ENCODE measurements around the gene GINS1.

DNA sequence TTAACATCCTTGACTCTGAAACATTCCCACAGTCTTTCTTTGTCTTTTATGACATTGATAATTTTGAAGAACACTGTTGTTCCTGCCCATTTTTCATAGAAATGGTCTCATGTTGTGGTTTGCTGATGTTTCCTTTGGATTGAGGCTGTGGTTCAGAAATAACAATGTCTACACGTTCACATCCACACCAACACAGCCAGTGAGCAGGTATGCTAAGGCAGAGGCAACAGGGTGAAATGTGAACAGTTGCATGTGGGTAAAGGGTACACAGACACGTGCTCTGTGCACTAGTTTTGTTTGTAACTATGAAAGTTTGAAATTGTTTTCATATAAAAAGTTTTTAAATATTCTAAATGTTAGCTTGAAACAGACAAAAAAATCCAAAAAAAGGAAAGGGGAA is 78.4 kb downstream of the GINS1 start:
- no peak for TF ChIP-seq ZNF274 (IDR thresholded peaks at IDR 0.05; ENCODE audit: low read depth, low read length)
- TF ChIP-seq SUZ12 (IDR thresholded peaks at IDR 0.05; ENCODE audit: extremely low read depth, insufficient read depth, insufficient read length) = no peak
- no peak for TF ChIP-seq YY1 (IDR thresholded peaks at IDR 0.05; ENCODE audit: insufficient read depth, insufficient read length)
